Endometrial microvascular endothelial cells (primary cell): Measurements from ENCODE around the gene KDM1B. TPM values are rescaled to one million over a fixed set of nuclear protein-coding genes. Genes with fewer than 3 reads are reported as not detected.

ENCODE experiments used
- in situ Hi-C: cut with HindIII; loops from 2 replicates; pipeline ENCODE4 v1.10.0; 2017; ENCODE audit warnings: low sequenced_read_pairs, low pct_unique_long_range_greater_than_20kb; ENCODE audit errors: inconsistent ontology term
- total RNA-seq: library from RNA; depleted of rRNA; stranded (reverse); fragments of >200 nt; gene quantifications from one replicate; pipeline ENCODE4 v1.2.3, GENCODE V29; 2015; ENCODE audit errors: inconsistent ontology term

Gene KDM1B
- total RNA-seq, 1 donor from 2014 or later: 14.0 TPM

DNA sequence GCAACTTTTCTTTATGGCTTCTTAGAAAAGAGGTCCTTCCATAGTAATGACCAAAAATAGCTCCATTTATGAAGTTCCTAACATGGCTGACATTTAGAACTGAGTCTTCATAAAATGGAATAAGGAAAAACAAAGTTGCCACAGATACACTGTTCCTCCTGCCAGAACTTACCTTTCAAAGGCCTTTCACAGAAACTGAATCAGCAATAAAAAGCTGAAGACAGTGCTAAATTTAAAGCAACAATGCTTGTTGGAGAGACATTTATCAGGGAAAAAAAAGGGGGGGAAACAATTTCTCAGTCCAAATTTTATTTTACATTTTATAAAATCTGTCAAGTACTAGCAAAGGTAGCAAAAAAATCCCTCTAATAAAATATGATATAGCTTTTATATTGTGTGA, 91.8 kb downstream of the KDM1B start:
- in situ Hi-C loops: no loop called here

DNA sequence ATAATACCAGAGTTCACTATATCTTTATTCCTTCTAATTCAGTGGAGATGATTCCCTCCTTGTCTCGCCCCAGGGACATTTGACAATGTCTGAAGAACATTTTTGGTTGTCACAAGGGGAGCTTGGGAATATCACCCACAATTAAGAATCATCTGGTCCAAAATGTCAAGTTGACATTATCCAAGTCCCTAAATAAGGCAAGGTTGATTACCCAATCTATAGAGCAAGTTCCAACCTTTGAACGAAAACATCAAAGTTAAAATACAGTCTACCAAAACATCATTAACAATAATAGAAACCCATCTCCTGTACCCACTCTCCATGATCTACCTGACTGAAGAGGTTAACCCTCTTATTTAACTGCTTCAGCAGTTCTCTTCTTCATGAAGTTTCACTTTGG, 93.5 kb downstream of the KDM1B start:
- in situ Hi-C loops: no loop called here

DNA sequence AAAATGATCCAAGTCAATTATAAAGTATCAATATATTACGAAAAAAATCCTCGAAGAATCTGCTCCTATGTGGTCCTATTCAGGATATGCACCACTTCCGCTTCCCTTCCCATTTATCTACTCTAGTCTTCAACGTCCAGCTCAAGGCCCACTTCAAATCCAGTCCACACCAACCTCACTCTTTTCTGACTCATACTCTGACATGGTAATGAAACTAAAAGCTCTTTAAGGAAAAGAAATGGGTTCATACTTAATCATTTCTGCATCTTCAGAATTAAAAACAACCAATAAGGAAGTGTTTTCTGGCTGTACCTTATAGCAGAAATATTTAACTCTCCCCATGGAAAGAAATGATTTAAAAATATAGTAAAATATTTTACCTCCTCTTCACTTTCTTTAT, 94.0 kb downstream of the KDM1B start:
- in situ Hi-C loops: no loop called here

DNA sequence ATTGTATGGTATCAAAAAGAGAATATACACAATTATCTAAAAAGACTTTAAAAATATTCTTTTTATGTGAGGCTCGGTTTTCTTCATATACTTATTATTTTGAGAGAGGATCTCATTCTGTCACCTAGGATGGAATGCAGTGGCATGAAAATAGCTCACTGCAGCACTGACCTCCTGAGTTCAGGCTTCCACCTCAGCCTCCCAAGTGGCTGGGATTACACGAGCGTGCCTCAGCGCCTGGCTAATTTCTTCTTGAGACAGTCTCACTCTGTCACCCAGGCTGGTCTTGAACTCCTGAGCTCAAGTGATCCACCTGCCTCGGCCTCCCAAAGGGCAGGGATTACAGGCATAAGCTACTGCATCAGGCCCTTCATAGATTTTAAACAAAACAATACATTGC, 98.4 kb downstream of the KDM1B start:
- in situ Hi-C loops: no loop called here

DNA sequence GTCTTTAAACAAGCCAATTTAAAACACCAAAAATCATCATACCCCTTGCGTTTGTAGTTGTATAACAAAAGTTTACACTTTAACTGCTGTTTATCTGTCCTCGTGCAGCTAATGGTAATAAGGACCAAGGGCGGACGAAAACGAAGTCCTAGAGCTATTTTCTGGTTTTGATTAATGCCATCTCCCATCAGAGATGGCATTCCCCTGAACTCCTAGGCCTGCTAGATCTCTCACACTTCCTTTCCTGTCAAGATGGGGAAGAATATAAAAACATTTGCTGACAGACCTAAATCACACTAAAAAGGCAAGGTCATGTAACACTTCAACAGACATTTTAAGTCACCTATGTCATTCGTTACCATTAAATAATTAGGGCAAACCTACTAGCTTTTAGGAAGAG, 99.6 kb downstream of the KDM1B start:
- in situ Hi-C loops: no loop called here

DNA sequence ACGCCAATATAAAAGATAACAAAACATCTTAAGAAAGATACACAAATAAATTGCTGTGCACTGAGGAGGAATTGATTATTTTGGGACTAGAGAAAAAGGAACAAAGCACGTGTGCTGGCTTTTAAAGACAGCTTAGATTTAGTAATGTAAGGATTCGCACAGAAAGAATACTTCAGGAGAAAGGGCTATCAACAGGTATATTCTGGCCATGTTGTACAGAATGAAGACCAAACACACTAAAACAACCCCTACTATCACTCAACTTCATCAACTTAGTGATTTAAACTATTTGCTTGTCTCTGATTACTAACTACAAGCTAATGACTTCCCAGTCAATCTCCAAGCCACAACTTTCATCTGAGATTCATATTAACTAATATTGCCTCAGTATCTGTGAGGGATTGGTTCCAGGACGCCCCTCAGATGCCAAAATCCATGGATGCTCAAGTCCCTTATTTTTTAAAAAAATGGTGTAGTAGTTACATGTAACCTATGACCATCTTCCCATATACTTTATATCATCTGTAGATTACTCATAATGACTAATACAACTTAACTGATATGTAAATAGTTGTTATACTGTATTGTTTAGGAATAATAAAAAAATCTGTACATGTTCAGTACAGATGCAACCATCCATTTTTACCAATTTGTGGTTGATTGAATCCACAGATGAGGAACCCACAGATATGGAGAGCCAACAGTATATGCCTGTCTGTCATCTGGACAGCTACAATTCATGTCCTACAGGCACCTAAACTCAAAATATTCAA, 104.6 kb downstream of the KDM1B start:
- in situ Hi-C loops: no loop called here

DNA sequence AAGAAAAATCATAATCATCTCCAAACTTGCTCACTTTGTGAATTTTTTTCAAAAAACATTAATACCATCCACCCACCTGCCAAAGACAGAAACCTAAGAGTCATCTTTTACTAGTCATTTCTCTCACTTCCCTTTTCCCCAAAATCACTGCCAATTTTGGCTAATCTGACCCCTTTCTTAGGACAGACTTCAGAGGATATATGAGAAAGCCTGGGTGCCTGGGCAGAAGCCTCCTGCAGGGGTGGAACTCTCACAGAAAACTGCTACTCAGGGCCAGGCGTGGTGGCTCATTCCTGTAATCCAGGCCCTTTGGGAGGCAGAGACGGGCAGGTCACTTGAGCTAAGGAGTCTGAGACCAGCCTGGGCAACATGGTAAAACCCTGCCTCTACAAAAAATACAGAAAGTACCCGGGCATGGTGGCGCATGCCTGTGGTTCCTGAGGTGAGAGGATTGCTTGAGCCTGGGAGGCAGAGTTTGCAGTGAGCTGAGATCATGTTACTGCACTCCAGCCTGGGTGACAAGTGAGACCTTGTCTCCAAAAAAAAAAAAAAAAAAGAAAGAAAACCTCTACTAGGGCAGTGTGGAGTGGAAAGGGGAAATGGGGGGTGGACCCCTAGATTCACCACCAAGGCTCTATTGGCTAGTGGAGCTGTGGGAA, 105.4 kb downstream of the KDM1B start:
- in situ Hi-C loops: no loop called here

DNA sequence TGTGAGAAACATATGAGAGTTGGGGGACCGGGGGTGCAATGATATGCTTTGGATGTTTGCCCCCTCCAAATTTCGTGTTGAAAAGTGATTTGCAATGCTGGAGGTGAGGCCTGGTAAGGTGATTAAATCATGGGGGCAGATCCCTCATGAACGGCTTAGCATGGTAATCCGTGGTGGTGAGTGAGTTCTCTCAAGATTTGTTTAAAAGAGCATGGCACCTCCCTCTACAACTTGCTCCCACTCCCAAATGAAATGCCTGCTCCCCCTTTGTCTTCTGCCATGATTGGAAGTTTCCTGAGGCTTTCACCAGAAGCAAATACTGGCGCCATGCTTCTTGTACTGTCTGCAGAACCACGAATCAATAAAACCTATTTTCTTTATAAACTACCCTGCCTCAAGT, 106.7 kb downstream of the KDM1B start:
- in situ Hi-C loops: no loop called here

DNA sequence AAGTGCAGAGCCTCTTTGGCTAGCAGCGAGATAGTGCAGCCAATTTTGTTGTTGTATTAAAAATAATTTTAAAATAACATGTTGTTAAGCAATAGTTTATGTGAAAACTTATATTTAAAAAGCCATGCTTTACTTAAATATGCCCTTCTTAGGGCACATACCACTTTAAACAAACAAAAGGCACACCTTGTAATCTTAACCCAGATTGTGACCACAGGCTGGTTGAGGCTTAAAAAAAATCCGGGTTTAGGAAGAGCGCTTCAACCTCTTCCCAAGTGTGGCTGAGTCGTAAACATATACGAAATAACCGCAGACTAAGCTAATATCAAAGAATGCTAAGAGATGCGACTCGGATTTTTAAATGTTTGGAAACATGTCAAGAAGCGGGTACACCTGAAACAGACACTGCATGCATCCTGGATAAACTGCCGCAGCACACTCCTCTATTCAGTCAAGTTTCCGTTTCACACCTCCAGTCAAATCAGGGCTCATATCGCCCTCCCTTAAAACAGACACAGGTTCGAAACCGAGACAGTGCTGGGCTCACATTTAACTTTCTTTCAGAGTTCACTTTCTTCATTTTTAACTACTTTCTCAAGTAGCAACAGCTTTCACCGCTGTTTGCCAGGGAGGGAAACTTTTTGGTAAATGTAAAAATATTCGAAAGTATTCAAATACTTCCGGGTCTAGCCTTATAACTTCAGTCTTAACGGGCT, 107.6 kb downstream of the KDM1B start:
- in situ Hi-C loops: no loop called here

DNA sequence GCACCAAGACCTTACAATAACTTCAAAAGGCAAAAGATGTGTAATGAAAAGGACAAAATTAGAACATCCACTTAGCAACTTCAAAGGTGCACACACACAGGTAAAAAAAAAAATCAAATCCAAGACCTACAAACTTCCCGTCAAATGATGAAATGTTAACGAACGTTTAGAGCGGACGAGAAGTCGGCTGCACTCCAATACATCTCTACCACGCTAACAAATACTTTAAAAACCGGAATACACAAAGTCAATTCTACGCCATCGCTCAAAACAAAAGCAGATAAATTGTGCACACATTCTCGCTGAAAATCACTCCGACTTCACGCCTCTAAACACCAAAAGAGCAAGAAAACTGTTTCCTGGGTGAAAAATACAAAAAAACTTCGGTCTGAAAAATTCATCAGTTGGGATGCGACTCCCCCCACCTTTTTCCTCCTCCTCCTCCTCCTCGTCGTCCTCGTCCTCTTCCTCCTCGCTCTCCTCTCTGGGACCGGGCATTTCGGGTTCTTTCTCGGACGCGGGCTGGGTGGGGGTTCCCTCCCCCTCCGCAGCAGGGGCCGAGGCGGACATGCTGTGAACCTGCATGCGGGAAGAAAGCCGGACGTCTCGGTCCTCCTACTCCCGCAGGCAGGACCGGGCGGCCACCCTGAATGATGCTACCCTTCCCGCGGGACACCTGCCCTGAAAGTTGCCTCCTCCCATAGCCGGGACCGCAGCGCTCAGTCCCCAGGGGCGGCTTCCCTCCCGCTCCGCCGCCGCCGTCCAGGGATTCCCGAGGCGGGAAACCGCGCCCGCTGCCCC, 108.4 kb downstream of the KDM1B start:
- in situ Hi-C loops: no loop called here

DNA sequence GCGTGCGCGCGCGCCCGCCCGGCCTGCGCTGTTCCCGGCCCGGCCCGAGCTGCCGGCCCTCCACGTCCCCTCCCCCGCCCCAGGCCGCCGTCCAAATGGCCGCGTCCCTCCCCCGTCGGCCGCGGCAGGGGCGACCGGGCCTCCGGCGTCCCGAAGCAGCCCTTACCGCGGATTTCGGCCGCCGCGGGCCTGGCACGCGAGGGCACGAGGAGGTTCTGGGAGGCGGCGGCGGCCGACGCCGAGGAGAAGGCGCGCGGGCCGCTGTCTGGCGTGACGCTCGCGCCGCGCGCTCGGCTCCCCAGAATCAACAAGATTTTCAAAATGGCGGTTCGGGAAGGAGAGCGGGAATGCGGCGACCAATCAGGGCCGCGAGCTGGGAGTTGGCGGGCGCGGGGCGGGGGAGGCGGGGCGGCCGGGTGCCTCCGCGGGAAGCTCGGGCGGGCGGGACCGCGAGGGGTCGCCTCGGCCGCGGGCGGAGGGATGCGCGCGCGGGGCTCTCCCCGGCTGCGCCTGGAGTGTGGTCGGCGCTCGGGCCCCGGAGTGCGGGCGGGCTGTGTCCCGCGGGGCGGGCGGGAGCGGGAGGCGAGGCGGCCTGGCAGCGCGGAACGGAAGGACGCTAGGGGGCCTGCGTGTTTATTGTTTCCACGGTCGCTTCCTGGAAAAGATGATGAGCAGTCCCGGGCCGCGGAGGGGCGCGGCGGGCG, 109.1 kb downstream of the KDM1B start, which contains the start of gene DEK:
TSS of gene DEK (minus strand) at position 312 of the 704 bp plus-strand sequence. CDS start 543 bp downstream, outside the sequence.
- in situ Hi-C loops: no loop called here

DNA sequence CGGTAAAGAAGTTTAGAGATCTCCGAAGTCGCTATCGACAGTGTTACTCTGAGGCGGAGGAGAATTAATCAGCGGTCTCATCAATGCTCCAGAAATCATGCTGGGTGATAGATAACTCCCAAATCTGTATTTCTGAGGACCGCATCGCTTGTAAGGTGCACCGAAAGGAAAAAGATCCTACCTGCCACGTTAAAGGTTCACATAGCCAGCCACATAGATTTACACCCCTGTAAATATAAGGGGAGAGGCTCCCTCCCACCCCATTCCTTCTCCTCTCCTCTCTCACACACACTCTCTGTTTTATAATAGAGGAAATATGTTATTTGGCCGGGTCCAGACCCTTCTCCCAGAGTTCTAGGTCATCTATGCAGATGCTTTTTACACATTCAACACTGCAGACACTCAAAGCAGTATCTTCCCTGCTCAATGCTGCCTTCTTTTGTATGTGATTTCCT, 109.7 kb downstream of the KDM1B start:
- in situ Hi-C loops: no loop called here

DNA sequence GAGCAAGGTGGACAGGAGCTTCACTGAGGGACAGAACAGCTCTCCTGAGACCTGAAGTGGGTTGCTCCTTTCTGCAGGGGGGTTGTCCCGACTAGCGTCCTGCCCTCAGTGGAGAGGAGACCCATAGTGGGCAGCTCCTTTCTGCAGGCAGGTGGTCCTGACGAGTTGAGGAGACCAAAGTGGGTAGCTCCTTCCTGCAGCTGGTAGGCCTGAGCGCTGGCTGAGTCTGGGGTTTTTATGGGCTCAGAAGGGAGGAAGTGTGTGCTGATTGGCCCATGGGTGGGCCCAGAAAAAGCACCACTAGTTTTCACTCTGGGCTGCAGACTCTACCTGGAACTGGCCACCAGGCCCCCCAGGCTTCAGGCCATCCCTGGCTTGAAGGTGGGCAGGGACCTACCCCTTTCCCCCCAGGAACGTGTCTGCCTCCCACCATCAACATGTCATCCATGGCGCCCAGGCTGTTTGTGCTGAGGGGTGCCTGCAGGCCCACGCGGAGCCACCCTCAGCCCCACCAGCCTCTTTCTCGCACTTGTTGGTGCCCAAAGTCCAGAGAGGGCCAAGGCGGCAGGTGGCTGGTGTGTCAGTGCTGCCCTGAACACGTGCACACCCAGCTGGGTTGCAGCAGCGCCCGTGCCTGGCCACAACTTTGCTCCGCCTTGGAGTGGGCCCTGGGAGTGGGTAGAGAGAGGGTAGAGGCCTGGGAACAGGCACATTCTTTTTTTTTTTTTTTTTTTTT, 110.7 kb downstream of the KDM1B start:
- in situ Hi-C loops: no loop called here

DNA sequence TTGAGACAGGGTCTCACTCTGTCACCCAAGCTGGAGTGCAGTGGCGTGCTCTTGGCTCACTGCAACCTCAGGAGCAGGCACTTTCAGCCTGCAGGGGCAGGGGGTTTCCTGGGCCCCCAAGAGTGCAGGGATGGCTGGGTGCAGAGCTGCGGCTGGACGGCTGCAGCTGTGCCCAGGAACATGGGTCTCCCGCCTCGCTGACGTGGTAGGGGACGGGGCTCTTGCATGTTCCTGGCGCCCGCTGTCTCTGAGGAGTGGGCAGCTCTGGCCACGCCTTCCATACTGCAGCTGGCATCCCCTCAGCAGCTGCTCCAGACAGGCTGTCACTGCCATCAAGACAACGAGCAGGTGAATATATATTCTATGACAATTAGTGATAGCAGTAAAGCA, 111.3 kb downstream of the KDM1B start:
- in situ Hi-C loops: no loop called here

DNA sequence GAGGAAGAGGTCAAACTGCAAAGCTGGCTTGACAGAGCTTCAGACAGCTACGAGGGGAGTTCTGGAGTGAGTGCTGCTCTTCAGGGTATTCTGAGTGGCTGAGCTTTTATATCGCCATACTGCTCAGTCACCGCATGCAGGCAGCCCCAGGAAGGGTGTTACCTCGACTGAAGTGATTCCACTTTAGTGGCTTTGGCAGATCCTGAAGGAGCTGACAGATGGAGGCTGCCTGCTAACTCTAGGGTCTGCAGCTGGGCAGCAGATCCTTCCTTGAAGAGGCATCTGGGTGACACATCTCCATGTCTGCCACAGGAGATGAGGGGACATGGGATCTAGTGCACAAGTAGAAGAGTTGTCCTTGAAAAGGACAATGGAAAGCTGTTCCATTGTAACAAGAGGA, 112.8 kb downstream of the KDM1B start:
- in situ Hi-C loops: no loop called here

DNA sequence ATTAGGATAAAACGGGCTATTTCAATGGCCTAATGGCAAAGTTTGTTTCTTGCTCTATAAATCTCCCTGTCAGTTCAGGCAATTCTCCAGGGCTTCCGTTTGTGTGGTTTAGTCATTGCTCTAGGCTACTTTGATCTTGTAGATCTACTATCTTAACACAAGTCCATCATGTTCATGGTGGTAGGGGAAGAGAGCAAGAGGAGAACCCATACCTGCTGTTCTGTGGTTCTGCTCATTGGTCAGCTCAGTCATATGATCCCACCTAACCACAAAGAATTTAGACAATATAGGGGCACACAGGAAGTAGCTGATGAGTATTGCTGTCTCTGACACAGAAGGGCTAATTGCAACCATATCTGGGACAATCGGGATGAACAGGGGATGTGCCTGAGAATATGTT, 114.0 kb downstream of the KDM1B start:
- in situ Hi-C loops: no loop called here

DNA sequence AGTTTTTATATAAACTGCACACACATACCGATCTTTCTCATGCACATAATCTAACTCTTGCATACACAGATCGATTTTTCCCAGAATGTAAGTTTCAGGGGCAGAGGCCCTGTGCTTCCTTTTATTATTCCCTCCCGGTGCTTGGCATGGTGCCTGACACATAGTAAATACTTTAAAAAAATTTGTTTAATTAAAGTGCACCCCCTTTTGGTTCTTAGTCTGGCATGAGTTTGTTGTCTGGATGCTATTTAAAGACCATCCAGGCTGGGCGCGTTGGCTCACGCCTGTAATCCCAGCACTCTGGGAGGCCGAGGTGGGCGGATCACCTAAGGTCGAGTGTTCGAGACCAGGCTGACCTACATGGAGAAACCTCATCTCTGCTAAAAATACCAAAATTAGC, 114.5 kb downstream of the KDM1B start:
- in situ Hi-C loops: no loop called here

DNA sequence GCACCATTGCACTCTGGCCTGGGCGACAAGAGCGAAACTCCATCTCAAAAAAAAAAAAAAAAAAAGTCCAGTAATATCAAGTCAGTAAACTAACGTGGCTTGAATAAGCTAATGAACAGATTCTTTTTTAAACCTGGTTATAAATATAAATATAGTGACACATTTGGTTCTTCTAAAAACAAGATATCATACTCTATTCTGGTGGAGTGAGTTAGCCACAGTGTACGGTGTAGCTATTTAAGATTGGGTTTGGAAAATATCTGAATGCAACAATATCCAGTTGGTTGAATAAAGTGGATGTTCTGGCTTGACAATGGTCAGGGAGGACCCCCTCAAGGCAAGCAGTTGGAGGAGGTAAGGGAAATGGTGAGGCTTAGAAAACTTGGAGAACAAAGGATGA, 115.0 kb downstream of the KDM1B start:
- in situ Hi-C loops: no loop called here
